ENCODE measurements around the gene C22orf39. TPM values are rescaled to one million over a fixed set of nuclear protein-coding genes. Genes with fewer than 3 reads are reported as not detected.

Gene C22orf39
- total RNA-seq, 1 donor from 2014 or later = 28.5 TPM

- no peak for DNase-seq
- peaks cover 1% of the 10 kb centered on the region for H3K4me1 Mint-ChIP-seq
- H3K9me3 Mint-ChIP-seq = no peaks in the 10 kb centered on the region
- H3K36me3 Mint-ChIP-seq (ENCODE audit: low read depth) = peaks cover 63% of the 10 kb centered on the region
- no peak overlapping the region for H3K27ac Mint-ChIP-seq
- no peak overlapping the region for H3K4me3 Mint-ChIP-seq
- intact Hi-C loops (cut with micrococcal nuclease) = no loop called here
- H3K27me3 Mint-ChIP-seq = no peaks in the 10 kb centered on the region
These were observed 19.6 kb upstream of the C22orf39 start for GRCh38 chr22:19466848-19467752.

GRCh38 chr22:19466126-19466716 lies 18.7 kb upstream of the C22orf39 start:
- intact Hi-C loops (cut with micrococcal nuclease) = no loop called here
- H3K27me3 Mint-ChIP-seq = no peaks in the 10 kb centered on the region
- H3K4me3 Mint-ChIP-seq = no peak overlapping the region
- peaks cover 62% of the 10 kb centered on the region for H3K36me3 Mint-ChIP-seq (ENCODE audit: low read depth)
- no peak overlapping the region for H3K27ac Mint-ChIP-seq
- DNase-seq = no peak
- no peaks in the 10 kb centered on the region for H3K9me3 Mint-ChIP-seq
- peaks cover 1% of the 10 kb centered on the region for H3K4me1 Mint-ChIP-seq

GRCh38 chr22:19464975-19465374 lies 17.5 kb upstream of the C22orf39 start:
- Mint-ChIP-seq H3K4me3 (no peak overlapping the region), H3K9me3 (no peaks in the 10 kb centered on the region), H3K27me3 (no peaks in the 10 kb centered on the region), H3K27ac (no peak overlapping the region), H3K36me3 (ENCODE audit: low read depth) (peaks cover 62% of the 10 kb centered on the region), H3K4me1 (peaks cover 1% of the 10 kb centered on the region)
- no peak for DNase-seq
- intact Hi-C loops (cut with micrococcal nuclease) = no loop called here

DNA sequence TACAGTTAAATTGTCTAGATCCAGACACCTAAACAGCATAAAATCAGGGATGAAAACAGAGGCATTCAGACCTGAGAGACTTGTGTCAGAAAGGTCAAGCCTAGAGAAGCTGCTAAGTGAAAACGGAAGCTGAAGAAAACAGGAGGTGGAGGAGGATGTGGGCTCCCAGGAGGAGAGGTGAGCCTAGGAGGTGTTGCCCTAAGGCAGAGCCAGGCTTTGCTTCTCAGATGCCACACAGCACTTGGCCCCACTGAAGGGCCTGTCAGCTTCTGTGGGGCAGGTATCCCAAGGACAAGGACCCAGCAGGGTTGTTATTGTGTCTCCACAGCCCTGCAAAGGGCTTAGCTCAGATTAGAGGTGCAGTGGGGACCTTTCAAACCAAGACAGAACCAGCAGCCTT lies 17.0 kb upstream of the C22orf39 start:
- H3K27me3 Mint-ChIP-seq = no peaks in the 10 kb centered on the region
- peaks cover 60% of the 10 kb centered on the region for H3K36me3 Mint-ChIP-seq (ENCODE audit: low read depth)
- no peak for DNase-seq
- intact Hi-C loops (cut with micrococcal nuclease) = no loop called here
- H3K9me3 Mint-ChIP-seq = no peaks in the 10 kb centered on the region
- no peak overlapping the region for H3K4me3 Mint-ChIP-seq
- H3K4me1 Mint-ChIP-seq = peaks cover 1% of the 10 kb centered on the region
- peak overlapping the region; percentile 25 for H3K27ac Mint-ChIP-seq

DNA sequence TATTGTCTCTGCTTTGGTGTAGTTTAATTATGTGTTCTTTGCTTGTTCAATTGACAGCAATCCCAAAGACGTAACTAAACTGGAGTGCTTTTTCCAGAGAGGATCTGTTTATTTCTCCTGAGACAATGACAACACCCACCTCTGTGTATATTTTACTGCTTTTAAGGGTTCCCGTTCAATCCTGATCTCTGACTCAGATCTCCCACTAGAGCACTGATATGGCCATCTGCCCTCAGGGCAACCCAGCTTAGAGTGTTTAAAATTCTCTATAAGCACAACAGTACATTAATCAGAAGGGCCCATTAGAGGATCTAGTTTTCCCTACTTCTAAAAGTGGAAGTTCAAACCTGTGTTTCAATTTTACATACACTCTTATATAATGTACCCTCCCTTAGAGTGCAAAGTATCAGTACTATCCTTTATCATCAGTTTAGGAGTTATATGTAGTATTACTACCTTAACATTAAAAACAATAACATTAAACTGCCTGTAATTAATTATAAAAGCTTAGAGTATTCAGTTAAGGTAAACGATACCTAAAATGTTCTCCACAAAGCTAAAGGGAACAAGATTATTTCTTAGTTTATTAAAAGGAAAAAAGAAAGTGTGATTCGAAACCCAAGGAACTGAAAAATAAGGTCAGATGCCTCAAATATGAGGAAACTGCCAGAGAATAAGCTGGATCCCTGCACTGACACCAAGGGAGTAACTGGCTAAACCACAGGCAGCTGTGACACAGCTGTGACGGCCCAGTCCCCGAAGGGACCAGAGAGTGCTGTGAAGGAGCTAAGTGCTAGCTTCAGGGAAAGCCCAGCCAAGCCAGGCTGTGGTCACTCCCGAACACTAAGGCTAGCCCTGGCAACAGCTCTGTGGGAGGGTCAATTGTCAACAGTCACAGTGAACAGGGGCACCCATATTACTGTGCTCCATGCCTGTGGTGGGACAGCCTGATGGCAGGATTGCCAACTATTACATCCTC lies 16.3 kb upstream of the C22orf39 start:
- Mint-ChIP-seq H3K36me3 (ENCODE audit: low read depth) (peaks cover 54% of the 10 kb centered on the region), H3K9me3 (no peaks in the 10 kb centered on the region), H3K4me1 (peaks cover 1% of the 10 kb centered on the region), H3K4me3 (no peak overlapping the region), H3K27ac (peak overlapping the region; percentile 25), H3K27me3 (no peaks in the 10 kb centered on the region)
- no peak for DNase-seq
- intact Hi-C loops (cut with micrococcal nuclease) = no loop called here

DNA sequence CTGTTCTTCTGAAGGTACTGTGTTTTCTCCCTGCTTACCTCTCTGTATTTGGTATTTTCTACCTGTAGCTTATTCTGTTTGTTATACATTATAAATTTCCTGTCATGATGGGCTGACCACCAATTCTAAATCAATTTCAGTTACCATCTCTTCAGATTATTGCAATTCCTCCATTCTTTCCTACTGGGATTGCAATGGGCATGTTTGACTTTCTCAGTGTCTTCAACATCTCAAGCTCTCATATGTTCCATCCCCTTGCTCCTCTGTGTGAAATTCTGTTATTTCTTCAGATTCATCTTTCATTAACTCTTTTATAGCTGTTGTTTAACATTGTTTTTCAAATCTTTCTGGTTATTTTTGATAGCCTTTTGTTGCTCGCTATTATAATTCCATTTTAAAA lies 15.5 kb upstream of the C22orf39 start:
- H3K36me3 Mint-ChIP-seq (ENCODE audit: low read depth) = peaks cover 48% of the 10 kb centered on the region
- H3K9me3 Mint-ChIP-seq = no peaks in the 10 kb centered on the region
- no peaks in the 10 kb centered on the region for H3K27me3 Mint-ChIP-seq

DNA sequence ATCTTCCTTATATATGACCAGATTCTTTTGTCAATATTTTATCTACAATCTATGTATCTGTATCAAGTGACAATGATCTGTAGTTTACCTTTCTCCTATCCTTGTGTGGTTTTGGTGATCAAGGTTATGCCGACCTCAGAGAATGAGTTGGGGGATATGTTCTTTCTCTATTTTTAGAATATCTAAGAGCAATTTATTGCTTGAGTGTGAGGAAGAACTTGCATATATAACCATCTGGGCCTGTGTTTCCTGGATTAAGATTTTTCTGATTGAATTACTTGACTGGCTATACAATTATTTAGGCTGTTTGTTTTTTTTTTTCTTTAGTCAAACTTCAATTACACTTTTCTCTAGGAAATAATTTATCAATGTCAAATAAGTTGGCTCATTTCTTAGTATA lies 14.0 kb upstream of the C22orf39 start:
- intact Hi-C loops (cut with micrococcal nuclease) = no loop called here
- H3K36me3 Mint-ChIP-seq (ENCODE audit: low read depth) = peaks cover 46% of the 10 kb centered on the region

More for the DNA sequence above, 15.5 kb upstream of the C22orf39 start:
- no peak for DNase-seq
- H3K4me3 Mint-ChIP-seq = no peak overlapping the region
- intact Hi-C loops (cut with micrococcal nuclease) = no loop called here
- no peak overlapping the region for H3K27ac Mint-ChIP-seq
- peaks cover 1% of the 10 kb centered on the region for H3K4me1 Mint-ChIP-seq

GRCh38 chr22:19460036-19460435 lies 12.5 kb upstream of the C22orf39 start:
- peaks cover 1% of the 10 kb centered on the region for H3K4me1 Mint-ChIP-seq
- DNase-seq = no peak
- H3K36me3 Mint-ChIP-seq (ENCODE audit: low read depth) = peaks cover 47% of the 10 kb centered on the region
- no peaks in the 10 kb centered on the region for H3K27me3 Mint-ChIP-seq
- no peak overlapping the region for H3K27ac Mint-ChIP-seq
- intact Hi-C loops (cut with micrococcal nuclease) = no loop called here
- no peaks in the 10 kb centered on the region for H3K9me3 Mint-ChIP-seq
- H3K4me3 Mint-ChIP-seq = no peak overlapping the region

More for the DNA sequence above, 14.0 kb upstream of the C22orf39 start:
- no peak for DNase-seq
- Mint-ChIP-seq H3K4me3 (no peak overlapping the region), H3K4me1 (peaks cover 1% of the 10 kb centered on the region), H3K27me3 (no peaks in the 10 kb centered on the region), H3K27ac (no peak overlapping the region), H3K9me3 (no peaks in the 10 kb centered on the region)

DNA sequence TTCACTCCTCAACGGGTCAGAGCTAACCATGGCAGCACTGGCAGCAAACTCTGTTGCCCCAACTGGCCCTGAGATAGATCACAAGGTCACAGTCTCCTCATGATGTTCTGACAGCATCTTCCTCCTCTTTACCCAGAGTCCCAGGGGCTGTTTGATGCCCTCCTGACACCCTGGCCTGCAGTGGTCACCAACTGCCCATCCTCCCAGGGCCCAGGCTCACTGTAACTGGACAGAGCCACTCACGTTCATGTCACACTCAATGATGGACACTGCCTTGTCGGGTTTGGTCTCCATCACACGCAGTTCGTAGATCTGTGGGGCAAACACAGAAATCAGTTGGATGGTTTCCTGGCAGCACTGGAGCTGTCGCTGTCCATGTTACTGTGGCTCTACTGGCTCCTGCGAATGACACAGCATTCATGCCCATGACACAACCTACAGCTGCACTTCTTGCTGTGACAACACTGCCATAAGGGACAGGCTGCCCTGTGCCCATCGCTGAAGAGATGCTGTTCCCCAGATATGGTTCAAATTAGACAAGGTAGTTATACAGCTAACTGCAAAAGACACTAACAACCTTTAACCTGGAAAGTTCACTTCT lies 10.4 kb upstream of the C22orf39 start:
- no peak for DNase-seq
- Mint-ChIP-seq H3K4me1 (peaks cover 2% of the 10 kb centered on the region), H3K4me3 (no peak overlapping the region), H3K27ac (no peak overlapping the region), H3K9me3 (no peaks in the 10 kb centered on the region), H3K36me3 (ENCODE audit: low read depth) (peaks cover 49% of the 10 kb centered on the region), H3K27me3 (no peaks in the 10 kb centered on the region)
- intact Hi-C loops (cut with micrococcal nuclease) = no loop called here

GRCh38 chr22:19456541-19456940 lies 9.0 kb upstream of the C22orf39 start:
- H3K36me3 Mint-ChIP-seq (ENCODE audit: low read depth) = peaks cover 52% of the 10 kb centered on the region
- peaks cover 2% of the 10 kb centered on the region for H3K4me1 Mint-ChIP-seq
- intact Hi-C loops (cut with micrococcal nuclease) = no loop called here

DNA sequence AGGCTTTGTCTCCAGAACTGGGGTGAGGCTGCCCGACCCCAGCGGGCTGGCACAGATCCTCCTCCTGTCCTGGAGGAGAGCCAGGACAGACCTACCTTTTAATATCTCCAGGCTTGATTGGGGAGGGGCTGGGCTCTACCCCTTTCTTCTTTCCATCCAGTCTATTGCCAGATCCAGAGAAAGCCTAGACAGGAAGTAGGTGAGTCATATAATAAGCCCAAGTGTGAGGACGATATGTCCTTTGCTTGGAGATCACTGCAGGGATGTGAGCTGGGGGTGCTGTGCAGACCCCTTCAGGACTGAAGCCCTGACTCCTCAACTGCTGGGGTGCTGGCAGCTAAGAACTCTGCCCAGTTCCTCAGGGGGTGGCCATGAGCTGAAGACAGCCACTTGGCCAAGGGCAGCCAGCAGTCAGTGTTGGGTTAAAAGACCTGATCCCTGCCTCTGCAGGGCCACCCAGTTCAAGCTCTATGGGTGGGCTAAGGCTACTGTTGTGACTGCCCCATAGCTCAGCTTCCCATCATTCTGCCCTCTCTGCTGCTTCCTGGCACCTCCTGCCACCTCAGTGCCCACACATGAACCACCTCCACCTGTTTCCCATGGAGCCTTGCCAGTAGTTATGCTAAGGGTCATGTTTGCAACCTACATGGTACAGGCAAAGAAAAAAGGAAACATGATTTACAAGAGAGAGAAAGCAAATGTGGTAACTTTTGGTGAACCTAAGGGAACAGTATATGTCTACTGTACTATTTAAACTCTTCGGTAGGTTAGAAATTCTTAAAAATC lies 8.3 kb upstream of the C22orf39 start:
- intact Hi-C loops (cut with micrococcal nuclease) = no loop called here
- Mint-ChIP-seq H3K36me3 (ENCODE audit: low read depth) (peaks cover 47% of the 10 kb centered on the region), H3K27ac (peak overlapping the region; percentile 51), H3K9me3 (no peaks in the 10 kb centered on the region), H3K4me1 (peaks cover 2% of the 10 kb centered on the region), H3K27me3 (no peaks in the 10 kb centered on the region), H3K4me3 (no peak overlapping the region)
- DNase-seq = no peak

More at GRCh38 chr22:19456541-19456940, 9.0 kb upstream of the C22orf39 start:
- peak overlapping the region; percentile 51 for H3K27ac Mint-ChIP-seq
- DNase-seq = no peak
- H3K4me3 Mint-ChIP-seq = no peak overlapping the region
- no peaks in the 10 kb centered on the region for H3K9me3 Mint-ChIP-seq
- H3K27me3 Mint-ChIP-seq = no peaks in the 10 kb centered on the region

DNA sequence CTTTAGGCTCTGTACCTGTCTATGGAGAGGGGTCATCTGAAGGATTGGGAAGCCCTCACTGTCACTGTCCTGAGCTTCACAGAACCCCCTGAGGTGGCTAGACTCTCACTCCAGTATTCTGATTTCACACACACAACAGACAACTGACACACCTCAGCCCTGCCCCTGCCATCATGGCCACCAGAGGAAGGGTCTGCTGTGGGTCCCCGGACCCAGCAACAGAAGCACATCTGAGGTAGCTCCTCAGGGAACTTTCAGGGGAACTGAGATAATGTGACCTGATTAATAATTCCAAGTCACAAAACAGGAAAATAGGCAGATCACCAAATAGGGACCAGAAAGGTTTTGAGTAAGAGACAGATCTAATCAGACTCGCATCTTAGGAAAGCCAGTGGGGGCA lies 7.5 kb upstream of the C22orf39 start:
- Mint-ChIP-seq H3K27me3 (no peaks in the 10 kb centered on the region), H3K4me1 (peaks cover 2% of the 10 kb centered on the region), H3K4me3 (no peak overlapping the region), H3K9me3 (no peaks in the 10 kb centered on the region), H3K27ac (peak overlapping the region; percentile 42), H3K36me3 (ENCODE audit: low read depth) (peaks cover 46% of the 10 kb centered on the region)
- intact Hi-C loops (cut with micrococcal nuclease) = no loop called here
- no peak for DNase-seq

GRCh38 chr22:19454156-19454555 lies 6.6 kb upstream of the C22orf39 start:
- H3K9me3 Mint-ChIP-seq = no peaks in the 10 kb centered on the region
- H3K27me3 Mint-ChIP-seq = no peaks in the 10 kb centered on the region
- H3K4me1 Mint-ChIP-seq = peaks cover 6% of the 10 kb centered on the region
- intact Hi-C loops (cut with micrococcal nuclease) = no loop called here
- peaks cover 45% of the 10 kb centered on the region for H3K36me3 Mint-ChIP-seq (ENCODE audit: low read depth)
- no peak overlapping the region for H3K27ac Mint-ChIP-seq
- no peak overlapping the region for H3K4me3 Mint-ChIP-seq
- DNase-seq = no peak
